Measurements from ENCODE around the gene NRSN2.

DNA sequence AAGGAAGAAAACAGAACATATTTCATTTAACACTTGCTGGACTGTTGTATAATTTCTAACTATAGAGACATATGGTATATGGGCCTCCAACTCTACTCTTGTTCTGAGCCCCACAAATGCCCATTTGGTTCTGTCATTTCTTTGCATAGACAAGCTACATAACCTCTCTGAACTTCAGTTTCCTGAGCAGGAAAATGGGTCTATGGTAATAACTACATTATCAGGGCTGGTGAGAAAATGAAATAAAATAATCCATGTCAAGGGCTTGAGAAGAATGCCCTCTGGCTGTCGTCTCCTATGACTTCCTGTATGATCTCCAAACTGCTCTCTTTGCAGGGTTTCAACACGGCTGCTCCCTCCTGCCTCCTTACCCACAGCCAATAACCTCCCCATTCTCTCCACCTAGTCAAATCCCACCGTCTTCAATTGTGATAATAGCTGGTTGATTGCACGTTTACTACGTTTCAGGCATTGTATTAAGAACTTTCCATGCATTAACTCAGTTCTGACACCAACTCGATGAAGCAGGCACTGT is 37.5 kb upstream of the NRSN2 start:
- TF ChIP-seq, protein P1, sequence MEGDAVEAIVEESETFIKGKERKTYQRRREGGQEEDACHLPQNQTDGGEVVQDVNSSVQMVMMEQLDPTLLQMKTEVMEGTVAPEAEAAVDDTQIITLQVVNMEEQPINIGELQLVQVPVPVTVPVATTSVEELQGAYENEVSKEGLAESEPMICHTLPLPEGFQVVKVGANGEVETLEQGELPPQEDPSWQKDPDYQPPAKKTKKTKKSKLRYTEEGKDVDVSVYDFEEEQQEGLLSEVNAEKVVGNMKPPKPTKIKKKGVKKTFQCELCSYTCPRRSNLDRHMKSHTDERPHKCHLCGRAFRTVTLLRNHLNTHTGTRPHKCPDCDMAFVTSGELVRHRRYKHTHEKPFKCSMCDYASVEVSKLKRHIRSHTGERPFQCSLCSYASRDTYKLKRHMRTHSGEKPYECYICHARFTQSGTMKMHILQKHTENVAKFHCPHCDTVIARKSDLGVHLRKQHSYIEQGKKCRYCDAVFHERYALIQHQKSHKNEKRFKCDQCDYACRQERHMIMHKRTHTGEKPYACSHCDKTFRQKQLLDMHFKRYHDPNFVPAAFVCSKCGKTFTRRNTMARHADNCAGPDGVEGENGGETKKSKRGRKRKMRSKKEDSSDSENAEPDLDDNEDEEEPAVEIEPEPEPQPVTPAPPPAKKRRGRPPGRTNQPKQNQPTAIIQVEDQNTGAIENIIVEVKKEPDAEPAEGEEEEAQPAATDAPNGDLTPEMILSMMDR (conservative IDR thresholded peaks at IDR 0.05; ENCODE audit: low read length) = no peak
- no peak for TF ChIP-seq EZH2phosphoT487 (IDR thresholded peaks at IDR 0.05; ENCODE audit: borderline replicate concordance)

Measured in Loucy (cell line).